Measurements from ENCODE around the gene ANXA6. TPM values are rescaled to one million over a fixed set of nuclear protein-coding genes. Genes with fewer than 3 reads are reported as not detected.

Gene ANXA6
- total RNA-seq, 1 donor = 353 TPM

DNA sequence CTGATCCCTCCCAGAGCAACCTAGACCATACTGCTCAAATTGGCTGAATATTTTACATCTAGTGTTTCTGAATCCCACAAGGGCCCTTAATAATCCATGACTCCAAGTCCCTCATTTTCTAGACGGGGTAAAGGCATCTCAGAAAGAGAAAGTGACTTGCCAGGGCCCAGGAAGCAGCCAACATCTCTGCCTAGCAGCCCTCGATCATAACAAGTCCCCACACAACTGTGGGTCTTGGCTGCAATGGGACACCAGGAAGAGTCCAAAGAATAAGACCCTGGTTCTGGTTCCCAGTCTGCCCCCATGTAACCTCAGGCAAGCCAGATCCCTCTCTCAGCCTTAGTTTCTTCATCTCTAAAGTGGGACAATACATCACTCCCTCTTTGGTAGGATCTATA, 6.3 kb downstream of the ANXA6 start:
- peak overlapping the region; percentile 55 for H3K27ac ChIP-seq (ENCODE audit: low read depth, low read length)
- H3K4me1 ChIP-seq (ENCODE audit: insufficient read depth, low read length) = peaks cover 47% of the 10 kb centered on the region
- peaks cover 50% of the 10 kb centered on the region for H3K36me3 ChIP-seq (ENCODE audit: insufficient read depth, low read length)
- no peak overlapping the region for H2AFZ ChIP-seq (ENCODE audit: low read length)
- peak overlapping the region; percentile 18 for H3K4me2 ChIP-seq (ENCODE audit: insufficient read depth, low read length)
- H3K4me3 ChIP-seq (ENCODE audit: insufficient read depth, low read length) = no peak overlapping the region
- H4K20me1 ChIP-seq (ENCODE audit: insufficient read depth, low read length) = peaks cover 94% of the 10 kb centered on the region
- TF ChIP-seq, protein P1, sequence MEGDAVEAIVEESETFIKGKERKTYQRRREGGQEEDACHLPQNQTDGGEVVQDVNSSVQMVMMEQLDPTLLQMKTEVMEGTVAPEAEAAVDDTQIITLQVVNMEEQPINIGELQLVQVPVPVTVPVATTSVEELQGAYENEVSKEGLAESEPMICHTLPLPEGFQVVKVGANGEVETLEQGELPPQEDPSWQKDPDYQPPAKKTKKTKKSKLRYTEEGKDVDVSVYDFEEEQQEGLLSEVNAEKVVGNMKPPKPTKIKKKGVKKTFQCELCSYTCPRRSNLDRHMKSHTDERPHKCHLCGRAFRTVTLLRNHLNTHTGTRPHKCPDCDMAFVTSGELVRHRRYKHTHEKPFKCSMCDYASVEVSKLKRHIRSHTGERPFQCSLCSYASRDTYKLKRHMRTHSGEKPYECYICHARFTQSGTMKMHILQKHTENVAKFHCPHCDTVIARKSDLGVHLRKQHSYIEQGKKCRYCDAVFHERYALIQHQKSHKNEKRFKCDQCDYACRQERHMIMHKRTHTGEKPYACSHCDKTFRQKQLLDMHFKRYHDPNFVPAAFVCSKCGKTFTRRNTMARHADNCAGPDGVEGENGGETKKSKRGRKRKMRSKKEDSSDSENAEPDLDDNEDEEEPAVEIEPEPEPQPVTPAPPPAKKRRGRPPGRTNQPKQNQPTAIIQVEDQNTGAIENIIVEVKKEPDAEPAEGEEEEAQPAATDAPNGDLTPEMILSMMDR (IDR thresholded peaks at IDR 0.05; ENCODE audit: extremely low read depth, low read depth, low read length) = no peak
- DNase-seq (ENCODE audit: insufficient read length, low spot score, missing footprints) = no peak
- no peaks in the 10 kb centered on the region for H3K9me3 ChIP-seq (ENCODE audit: low read depth, low read length)
- no peaks in the 10 kb centered on the region for H3K27me3 ChIP-seq (ENCODE audit: insufficient read depth, low read length)
- H3K79me2 ChIP-seq (ENCODE audit: insufficient read depth, low read length) = peaks cover 100% of the 10 kb centered on the region

DNA sequence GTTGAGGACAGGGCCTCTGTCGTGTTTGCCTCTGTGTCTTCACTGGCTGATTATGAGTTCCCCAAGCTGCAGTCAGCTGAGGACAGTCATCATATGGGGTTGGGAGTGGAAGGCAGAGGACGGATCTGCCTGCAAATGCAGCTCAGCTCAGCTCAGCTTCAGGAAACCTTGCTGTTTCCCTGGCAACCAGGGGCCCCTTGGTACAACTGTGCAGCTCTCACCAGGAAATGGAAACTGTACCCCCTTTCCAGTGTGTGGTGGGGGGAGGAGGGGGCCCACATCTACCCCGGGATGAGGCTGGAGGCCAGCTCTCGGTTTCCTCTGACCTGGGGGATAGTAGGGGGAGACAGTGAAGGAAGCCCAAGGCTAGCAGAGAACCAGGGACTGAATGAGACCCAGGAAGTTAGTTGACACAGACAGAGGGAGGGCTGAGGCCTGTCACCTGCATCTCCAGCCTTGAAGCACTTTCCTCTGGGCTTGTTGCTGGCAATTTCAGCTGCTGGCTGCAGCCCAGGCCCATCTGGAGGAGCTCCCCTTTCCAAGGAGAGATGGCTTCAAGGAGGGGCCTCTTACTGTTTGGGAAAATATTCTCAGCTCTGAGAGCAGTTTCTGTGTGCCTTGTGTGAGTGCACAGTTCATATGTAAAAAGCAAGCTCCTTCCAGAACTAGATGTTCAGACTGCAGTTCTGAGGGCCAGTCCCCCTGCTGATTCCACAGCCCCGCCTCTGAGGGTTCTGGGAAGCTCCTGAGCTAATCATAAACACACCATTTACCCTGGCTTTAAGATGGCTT, 6.9 kb downstream of the ANXA6 start:
- Histone ChIP-seq H3K27me3 (ENCODE audit: insufficient read depth, low read length) (no peaks in the 10 kb centered on the region), H3K4me1 (ENCODE audit: insufficient read depth, low read length) (peaks cover 41% of the 10 kb centered on the region), H3K27ac (ENCODE audit: low read depth, low read length) (peak overlapping the region; percentile 55), H2AFZ (ENCODE audit: low read length) (no peak overlapping the region), H4K20me1 (ENCODE audit: insufficient read depth, low read length) (peaks cover 96% of the 10 kb centered on the region), H3K36me3 (ENCODE audit: insufficient read depth, low read length) (peaks cover 55% of the 10 kb centered on the region), H3K9me3 (ENCODE audit: low read depth, low read length) (no peaks in the 10 kb centered on the region), H3K4me3 (ENCODE audit: insufficient read depth, low read length) (no peak overlapping the region), H3K79me2 (ENCODE audit: insufficient read depth, low read length) (peaks cover 100% of the 10 kb centered on the region), H3K4me2 (ENCODE audit: insufficient read depth, low read length) (peak overlapping the region; percentile 18)
- DNase-seq (ENCODE audit: insufficient read length, low spot score, missing footprints) = peak; percentile 82
- TF ChIP-seq, protein P1 (IDR thresholded peaks at IDR 0.05; ENCODE audit: extremely low read depth, low read depth, low read length) = no peak

DNA sequence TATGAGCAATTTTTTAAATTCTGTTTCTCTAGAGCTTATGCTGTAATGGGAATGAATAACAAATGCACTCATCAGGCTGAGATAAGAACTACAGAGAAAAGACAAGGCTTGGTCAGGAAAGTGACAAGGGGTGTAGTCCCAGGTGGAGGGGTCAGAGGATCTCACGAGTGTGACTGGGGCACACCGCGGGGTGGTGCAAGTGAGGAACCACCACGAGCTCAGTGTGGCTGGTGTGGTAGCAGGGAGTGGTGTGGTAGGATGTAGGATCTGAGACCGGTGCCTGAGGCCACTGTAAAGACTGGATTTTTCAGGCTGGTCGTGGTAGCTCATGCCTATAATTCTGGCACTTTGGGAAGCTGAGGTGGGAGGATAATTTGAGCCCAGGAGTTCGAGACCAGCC, 9.0 kb downstream of the ANXA6 start:
- peaks cover 25% of the 10 kb centered on the region for H3K4me1 ChIP-seq (ENCODE audit: insufficient read depth, low read length)
- H3K36me3 ChIP-seq (ENCODE audit: insufficient read depth, low read length) = peaks cover 67% of the 10 kb centered on the region
- H2AFZ ChIP-seq (ENCODE audit: low read length) = no peak overlapping the region
- peaks cover 97% of the 10 kb centered on the region for H4K20me1 ChIP-seq (ENCODE audit: insufficient read depth, low read length)
- TF ChIP-seq, protein P1 (IDR thresholded peaks at IDR 0.05; ENCODE audit: extremely low read depth, low read depth, low read length) = no peak
- no peaks in the 10 kb centered on the region for H3K9me3 ChIP-seq (ENCODE audit: low read depth, low read length)
- no peak overlapping the region for H3K27ac ChIP-seq (ENCODE audit: low read depth, low read length)
- peaks cover 100% of the 10 kb centered on the region for H3K79me2 ChIP-seq (ENCODE audit: insufficient read depth, low read length)
- no peaks in the 10 kb centered on the region for H3K27me3 ChIP-seq (ENCODE audit: insufficient read depth, low read length)
- H3K4me3 ChIP-seq (ENCODE audit: insufficient read depth, low read length) = no peak overlapping the region
- H3K4me2 ChIP-seq (ENCODE audit: insufficient read depth, low read length) = no peak overlapping the region
- no peak for DNase-seq (ENCODE audit: insufficient read length, low spot score, missing footprints)

DNA sequence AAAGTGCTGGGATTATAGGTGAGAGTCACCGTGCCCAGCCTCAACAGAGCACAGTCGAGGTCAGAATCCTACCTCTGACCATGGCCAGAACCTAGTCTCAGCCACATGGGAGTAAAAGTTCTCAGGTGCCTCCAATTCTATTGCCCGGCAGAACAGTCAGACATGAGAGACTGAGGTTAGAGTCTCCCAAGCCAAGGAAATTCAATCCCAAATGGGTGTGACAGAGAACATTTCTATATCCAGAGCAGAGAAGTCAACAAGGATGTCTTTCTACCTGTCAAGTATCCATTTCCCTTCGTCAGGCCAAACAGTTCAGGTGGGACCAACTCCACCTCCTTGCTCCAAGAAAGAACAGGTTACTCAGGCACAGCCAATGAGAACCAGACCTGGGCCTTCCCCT, 10.5 kb downstream of the ANXA6 start:
- Histone ChIP-seq H2AFZ (ENCODE audit: low read length) (no peak overlapping the region), H3K4me1 (ENCODE audit: insufficient read depth, low read length) (peaks cover 22% of the 10 kb centered on the region), H3K27ac (ENCODE audit: low read depth, low read length) (no peak overlapping the region), H3K4me2 (ENCODE audit: insufficient read depth, low read length) (no peak overlapping the region), H3K4me3 (ENCODE audit: insufficient read depth, low read length) (no peak overlapping the region), H4K20me1 (ENCODE audit: insufficient read depth, low read length) (peaks cover 96% of the 10 kb centered on the region), H3K27me3 (ENCODE audit: insufficient read depth, low read length) (no peaks in the 10 kb centered on the region), H3K9me3 (ENCODE audit: low read depth, low read length) (no peaks in the 10 kb centered on the region), H3K36me3 (ENCODE audit: insufficient read depth, low read length) (peaks cover 65% of the 10 kb centered on the region), H3K79me2 (ENCODE audit: insufficient read depth, low read length) (peaks cover 100% of the 10 kb centered on the region)
- TF ChIP-seq, protein P1 (IDR thresholded peaks at IDR 0.05; ENCODE audit: extremely low read depth, low read depth, low read length) = no peak
- DNase-seq (ENCODE audit: insufficient read length, low spot score, missing footprints) = no peak
